Neural progenitor cell (in vitro differentiated cells): ENCODE results near the gene PWWP2B.

ENCODE experiments used
- CTCF ChIP-seq: fragments of 200-600 bp; sonication (generic); IDR thresholded peaks from 2 replicates; pipeline ENCODE4 v1.5.1; 2017; ENCODE audit warnings: antibody characterized with exemption, mild to moderate bottlenecking
- EZH2 ChIP-seq: fragments of 200-600 bp; sonication (generic); IDR thresholded peaks from 2 replicates; pipeline ENCODE4 v1.6.1; 2017; ENCODE audit warnings: antibody characterized with exemption, mild to moderate bottlenecking, moderate library complexity

GRCh38 chr10:132400041-132400546 is 3.1 kb downstream of the PWWP2B start:
- TF ChIP-seq EZH2 = no peak
- no peak for TF ChIP-seq CTCF
